UCSD-AML1 (cell line): ENCODE measurements around the gene JADE3.

Experiments
- DNase-seq: peaks from one replicate; lab custom pipeline; 2025; ENCODE audit not compliant: unreplicated experiment; lab: John Stamatoyannopoulos, UW

JADE3 gene

DNA sequence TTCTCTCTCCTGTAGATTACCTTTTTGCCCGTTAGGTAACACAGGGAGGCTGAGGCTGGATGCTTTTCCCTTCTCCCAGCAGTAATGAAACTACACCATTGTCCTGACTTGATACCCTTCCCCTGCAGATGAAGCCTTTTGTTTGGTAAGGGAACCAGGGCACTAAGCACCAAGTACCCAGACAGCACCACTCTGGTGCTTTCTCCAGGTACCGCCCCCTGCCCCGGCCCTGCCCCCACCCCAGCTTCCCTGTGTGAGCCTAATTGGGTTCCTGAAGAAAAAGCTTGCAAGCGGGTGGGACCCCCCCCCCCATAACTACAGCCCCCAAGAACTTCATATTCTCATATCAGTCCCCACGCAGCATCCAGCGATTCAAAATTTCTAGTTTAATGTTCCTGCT lies 79.8 kb downstream of the JADE3 start:
- no peak for DNase-seq

DNA sequence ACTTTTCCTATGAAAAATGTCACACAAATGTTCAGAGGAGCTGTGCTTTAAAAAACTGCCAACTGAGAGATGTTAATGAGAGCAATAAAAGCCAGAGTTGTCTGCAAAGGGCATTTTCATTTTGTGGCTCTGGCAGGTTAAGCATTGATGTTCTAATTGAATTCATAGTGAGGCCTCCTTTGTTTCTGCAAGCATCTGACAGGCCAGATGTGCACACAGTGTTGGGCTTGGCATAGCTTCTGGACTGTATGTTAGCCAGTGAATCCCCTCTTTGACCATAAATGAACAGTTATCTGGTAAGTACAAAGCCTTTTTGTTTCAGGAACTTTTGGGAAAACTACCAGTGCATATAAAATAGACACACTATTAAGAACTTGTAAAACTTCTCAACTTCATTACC lies 81.9 kb downstream of the JADE3 start:
- no peak for DNase-seq

DNA sequence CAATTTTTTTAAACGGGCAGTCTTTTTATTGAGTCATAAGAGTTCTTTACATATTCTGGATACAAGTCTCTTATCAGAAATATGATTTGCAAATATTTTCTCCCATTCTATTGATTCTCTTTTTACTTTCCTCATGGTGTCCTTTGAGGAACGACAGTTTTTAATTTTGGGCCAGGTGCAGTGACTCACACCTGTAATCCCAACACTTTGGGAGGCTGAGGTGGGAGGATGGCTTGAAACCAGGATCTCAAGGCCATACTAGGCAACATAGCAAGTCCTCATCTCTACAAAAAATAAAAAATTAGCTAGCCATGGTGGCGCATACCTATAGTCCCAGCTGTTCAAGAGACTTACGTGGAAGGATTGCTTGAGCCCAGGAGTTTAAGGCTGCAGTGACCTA lies 99.9 kb downstream of the JADE3 start:
- no peak for DNase-seq

- DNase-seq: no peak
These were observed 114.0 kb downstream of the JADE3 start for GRCh38 chrX:47026198-47026597.

DNA sequence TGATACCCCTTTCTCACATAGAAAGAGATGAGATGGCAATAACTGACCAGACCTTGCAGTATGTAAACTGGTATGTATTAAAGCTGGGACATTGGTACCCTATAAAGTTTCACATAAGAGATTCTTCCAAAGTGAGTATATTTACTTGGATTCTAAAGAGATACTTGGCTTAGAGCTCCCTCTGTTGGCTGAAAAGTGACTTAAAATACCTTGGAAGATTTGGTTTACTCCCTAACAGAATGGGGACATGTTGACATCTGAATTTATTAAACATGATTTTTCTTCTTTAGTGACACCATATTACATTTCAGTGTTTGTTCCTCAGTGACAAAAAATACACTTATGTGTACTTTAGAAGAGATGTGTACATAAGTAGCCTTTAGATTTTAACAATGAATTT lies 118.1 kb downstream of the JADE3 start:
- DNase-seq: no peak

- no peak for DNase-seq
These were observed 135.8 kb downstream of the JADE3 start for GRCh38 chrX:47047989-47048388.

- no peak for DNase-seq
These were observed 147.1 kb downstream of the JADE3 start for GRCh38 chrX:47059142-47059874.

GRCh38 chrX:47060708-47061107 lies 148.5 kb downstream of the JADE3 start:
- DNase-seq: no peak

- no peak for DNase-seq
These were observed 149.2 kb downstream of the JADE3 start for GRCh38 chrX:47061238-47061919.

- DNase-seq: no peak
These were observed 151.0 kb downstream of the JADE3 start for GRCh38 chrX:47063179-47063578.

DNA sequence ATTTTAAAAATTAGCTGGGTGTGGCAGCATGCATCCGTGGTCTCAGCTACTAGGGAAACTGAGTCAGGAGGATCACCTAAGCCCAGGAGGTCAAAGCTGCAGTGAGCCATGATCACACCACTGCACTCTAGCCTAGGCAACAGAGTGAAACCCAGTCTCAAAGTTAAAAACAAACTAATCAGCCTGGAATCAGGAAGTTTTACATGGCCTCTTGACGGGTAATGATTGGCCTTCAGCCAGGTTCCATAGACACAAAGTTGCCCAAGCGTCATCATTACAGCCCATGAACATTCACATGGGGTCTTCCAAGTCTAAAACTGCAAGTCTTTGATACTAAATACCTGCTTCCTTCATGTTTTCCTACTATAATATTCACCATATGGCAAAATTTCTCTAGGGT lies 156.0 kb downstream of the JADE3 start:
- no peak for DNase-seq

DNA sequence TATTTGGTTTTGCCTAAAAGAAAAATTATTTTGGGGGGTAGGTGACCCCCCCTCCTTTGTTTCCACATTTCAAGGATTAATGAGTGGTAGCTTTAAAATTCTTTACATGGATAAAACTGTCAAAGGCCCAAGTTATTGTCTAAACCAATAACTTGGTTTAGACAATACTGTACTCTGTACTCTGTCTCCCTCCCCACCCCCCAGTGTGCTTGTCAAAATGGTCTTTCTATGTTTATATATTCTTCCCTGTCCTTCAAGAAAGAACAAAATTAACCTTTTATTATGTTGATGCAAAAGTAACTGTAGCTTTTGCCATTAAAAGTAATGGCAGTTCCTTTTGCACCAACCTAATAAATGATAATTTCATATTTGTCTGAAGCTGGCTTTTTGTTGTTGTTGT lies 156.5 kb downstream of the JADE3 start:
- no peak for DNase-seq

DNA sequence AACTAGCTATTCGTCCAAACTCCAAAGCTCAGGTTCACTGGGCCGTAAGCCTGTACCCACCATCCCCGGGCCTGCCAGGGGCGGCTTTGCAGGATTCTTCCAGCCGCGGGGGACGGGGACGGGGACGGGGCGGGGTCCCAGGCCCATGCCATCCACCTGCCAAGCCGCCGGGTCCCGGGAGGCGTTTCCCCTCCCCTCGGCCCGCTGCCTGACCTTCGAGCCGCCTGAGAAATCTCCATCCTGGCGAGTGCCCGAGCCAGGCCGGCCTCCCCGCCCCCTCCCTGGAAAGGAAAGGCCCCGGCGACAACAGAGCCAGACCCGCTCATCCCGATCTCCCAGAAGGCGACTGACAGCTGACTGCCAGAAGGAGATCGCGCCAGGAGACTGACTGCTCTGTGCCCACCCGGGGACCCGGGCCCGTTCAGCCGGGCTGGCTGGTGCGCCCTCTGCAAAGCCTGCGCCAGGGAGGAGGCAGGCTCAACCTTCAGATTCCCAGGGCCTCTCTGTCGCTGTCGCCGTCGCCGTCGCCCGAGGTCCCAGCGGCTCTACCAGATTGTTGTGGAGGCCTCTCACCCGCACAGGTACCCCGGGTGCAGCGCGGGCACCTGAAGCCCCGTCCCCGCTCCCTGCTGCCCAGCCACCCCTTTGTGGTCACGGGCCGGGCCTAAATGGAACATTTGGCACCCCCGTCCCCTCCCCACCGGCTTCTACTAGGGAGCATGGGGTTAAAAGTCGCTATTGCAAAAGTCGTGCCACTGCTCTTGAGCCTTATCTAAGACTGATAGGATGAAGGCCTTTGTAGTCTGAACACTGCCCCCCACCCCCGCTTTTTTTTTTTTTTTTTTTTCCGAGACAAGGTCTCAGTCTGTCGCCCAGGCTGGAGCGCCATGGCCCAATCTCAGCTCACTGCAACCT lies 166.2 kb downstream of the JADE3 start, which contains the start of gene RGN:
Gene RGN, plus strand, starts transcription at position 315 of the 915 bp plus-strand sequence. CDS start 2,702 bp downstream, outside the sequence.
- no peak for DNase-seq

DNA sequence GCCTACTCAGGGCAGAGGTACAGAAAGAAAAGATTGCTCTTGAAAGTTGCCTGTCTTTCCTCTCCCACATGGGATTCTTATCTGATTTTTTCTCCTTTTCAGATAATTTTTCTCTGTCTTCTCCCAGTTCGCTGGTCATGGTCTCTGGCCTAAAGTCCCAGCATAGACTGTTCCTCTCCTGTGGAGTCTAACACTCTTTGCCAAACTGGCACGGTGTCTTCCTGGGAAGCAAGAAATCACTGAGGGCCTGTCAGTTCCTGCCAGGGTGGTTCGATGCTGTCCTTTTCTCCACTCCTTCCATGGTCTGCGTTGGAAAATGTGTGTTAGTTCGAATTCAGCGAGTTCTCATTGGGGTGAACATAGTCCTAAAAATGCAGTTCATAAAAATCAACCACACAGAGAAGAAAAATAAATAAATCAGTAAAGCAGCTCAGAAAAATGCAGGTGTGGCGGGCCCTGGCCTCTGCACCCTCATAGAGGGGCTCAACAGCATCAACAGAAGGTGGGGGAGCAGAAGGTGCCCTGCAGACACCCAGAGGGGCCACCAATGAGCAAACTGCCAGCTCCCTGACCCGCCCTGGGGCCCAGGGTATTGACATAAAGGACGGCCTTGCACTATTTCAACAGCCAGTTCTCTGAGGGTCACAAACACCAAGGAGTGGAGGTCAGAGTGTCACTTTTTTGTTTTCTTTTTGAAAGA lies 168.1 kb downstream of the JADE3 start:
- DNase-seq: no peak

- no peak for DNase-seq
These were observed 168.7 kb downstream of the JADE3 start for GRCh38 chrX:47080915-47081236.

DNA sequence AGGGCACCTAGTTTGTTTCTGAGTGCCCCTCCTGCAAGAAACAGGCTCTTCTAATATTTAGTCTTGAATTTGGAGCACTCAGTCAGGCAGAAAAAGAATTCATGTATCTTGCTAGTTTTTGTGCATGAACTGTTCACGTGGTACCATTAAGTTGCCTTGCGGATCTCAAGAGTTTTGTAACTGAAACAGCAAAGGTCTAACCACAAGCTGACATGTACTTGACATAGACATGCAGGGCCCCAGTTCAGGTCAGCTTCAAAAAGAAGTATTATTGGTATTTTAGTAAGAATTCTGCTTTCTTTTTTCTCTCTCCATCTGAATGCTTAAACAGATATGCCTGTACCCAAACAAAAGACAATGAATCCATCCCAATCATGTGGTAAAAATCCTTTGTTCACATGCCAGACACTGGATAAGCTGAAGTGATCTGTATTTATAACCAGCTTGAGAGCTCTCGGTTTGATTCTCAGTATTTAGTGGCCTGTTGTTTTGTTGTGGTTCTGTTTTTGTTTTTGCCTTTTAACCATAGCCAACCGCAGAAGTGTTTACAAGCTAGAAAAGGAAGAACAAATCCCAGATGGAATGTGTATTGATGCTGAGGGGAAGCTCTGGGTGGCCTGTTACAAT lies 179.0 kb downstream of the JADE3 start:
- no peak for DNase-seq

GRCh38 chrX:47093248-47093647 lies 181.0 kb downstream of the JADE3 start:
- DNase-seq: no peak

- no peak for DNase-seq
These were observed 181.6 kb downstream of the JADE3 start for GRCh38 chrX:47093860-47094259.

GRCh38 chrX:47097018-47097417 lies 184.8 kb downstream of the JADE3 start:
- DNase-seq: no peak

DNA sequence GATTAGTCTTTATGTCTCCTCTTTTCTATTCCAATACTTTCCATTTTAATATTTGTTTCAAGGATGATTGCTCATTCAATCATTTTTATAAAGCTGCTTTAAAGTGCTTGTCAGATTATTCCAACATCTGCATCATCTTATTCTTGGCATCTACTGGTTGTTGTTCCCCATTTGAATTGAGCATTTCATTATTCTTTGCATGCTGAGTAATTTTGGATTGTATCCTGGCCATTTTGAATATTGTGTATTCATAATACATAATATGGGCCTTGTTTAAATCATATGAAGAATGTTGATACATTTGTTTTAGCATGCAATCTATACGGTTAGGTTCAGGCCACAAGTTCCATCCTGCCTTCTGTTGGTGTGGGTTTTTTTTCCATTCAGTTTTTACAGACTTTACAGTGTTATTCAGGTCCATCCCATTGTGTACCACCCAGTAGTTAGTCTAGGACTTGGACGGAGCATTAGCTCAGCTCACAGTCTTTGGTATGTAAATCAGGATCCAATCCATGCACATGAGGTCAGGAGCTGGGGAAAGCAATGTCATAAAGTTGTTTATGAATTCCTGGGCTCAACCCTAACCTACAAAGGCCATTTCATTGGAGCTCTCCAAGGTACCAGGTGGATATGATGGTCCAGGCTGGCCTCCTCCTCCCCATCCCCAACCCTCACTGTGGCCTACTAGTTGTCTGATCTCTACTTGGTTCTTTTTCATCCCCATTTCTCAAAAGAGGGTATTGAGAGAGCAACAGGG lies 186.3 kb downstream of the JADE3 start:
- no peak for DNase-seq
